SK-N-MC (cell line): ENCODE measurements around the gene GOLGA8S.
"Not testable (repeated sequence)": the region's sequence is repeated elsewhere in the genome, so short reads cannot be mapped to it uniquely, and the experiment has no call there.

Source experiments
- DNase-seq: peaks from one replicate; pipeline ENCODE4 v3.0.0-alpha.2; 2011; ENCODE audit warnings: low read depth, low spot score
- H3K27ac ChIP-seq: fragments of 200-600 bp; sonication (generic); 2 replicates; pipeline ENCODE4 v1.5.1; 2016; ENCODE audit warnings: mixed run types
- H3K36me3 ChIP-seq: fragments of 200-600 bp; sonication (generic); 2 replicates; pipeline ENCODE4 v1.6.1; 2017; ENCODE audit warnings: antibody characterized with exemption, low read length, mixed read lengths; ENCODE audit not compliant: insufficient read depth
- H3K4me3 ChIP-seq: fragments of 200-600 bp; sonication (generic); 2 replicates; pipeline ENCODE4 v1.5.1; 2016
- H3K9ac ChIP-seq: fragments of 200-600 bp; sonication (generic); 2 replicates; pipeline ENCODE4 v1.8.0; 2017; ENCODE audit warnings: mixed run types, mixed read lengths; ENCODE audit not compliant: insufficient read length
- H3K9me3 ChIP-seq: fragments of 200-600 bp; sonication (generic); 2 replicates; pipeline ENCODE4 v1.6.1; 2017; ENCODE audit warnings: low read depth, mild to moderate bottlenecking, antibody characterized with exemption, low read length, moderate library complexity, mixed read lengths
- EZH2 ChIP-seq: fragments of 200-600 bp; sonication (generic); IDR thresholded peaks from one replicate; pipeline ENCODE4 v1.6.1; 2017; ENCODE audit warnings: antibody characterized with exemption
- FOXP2 ChIP-seq: optimal IDR thresholded peaks from 2 replicates; pipeline ENCODE3; 2011; ENCODE audit warnings: mild to moderate bottlenecking, moderate library complexity; ENCODE audit not compliant: insufficient read depth; ENCODE audit errors: extremely low read length, control extremely low read depth
- POLR2AphosphoS5 ChIP-seq: IDR thresholded peaks from 2 replicates; pipeline ENCODE4 v1.6.1; 2012; ENCODE audit warnings: mild to moderate bottlenecking, low read depth, low read length, borderline replicate concordance

The GOLGA8S gene

DNA sequence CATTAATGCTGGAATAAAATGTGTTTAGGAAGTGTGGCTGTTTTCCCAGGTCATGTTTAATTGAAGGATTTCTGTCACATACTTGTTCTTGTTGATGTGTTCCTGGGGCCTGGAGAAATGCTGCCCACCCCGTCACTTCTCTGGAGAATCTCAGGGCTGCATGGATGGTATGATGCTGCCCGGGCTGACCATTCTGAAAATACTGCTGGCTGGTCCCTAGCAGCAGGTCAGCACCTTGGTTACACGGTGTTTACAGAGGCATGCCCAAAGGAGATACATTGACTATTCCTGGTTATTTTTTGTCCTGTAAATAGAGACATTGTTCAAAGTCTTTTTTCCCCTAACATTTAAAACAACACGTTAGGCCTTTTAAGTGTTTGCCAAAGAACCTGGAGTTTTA, 26.2 kb downstream of the GOLGA8S start:
- DNase-seq, H3K9ac ChIP-seq, H3K9me3 ChIP-seq, H3K4me3 ChIP-seq, H3K27ac ChIP-seq, H3K36me3 ChIP-seq: not testable (repeated sequence)

DNA sequence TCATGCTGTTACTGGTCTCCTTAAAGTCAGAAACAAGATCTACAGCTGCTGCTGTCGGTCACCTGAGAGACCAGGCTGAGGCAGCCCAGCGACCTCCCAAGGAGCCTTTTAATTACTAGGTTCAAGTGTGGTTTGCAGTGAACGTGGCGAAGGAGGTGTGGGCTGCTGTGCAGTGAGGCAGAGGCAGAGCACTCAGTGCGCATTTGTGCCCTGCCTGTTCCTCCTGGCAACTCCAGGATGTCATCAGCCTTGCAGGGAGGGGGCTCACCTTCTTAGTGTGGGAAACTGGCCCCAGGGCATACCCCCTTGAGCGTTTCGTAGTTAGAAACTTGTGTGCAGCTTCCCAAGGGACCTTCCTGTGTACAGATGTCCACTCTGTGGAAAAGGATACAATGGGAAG, 26.6 kb downstream of the GOLGA8S start:
- not testable (repeated sequence) for DNase-seq, H3K9me3 ChIP-seq

DNA sequence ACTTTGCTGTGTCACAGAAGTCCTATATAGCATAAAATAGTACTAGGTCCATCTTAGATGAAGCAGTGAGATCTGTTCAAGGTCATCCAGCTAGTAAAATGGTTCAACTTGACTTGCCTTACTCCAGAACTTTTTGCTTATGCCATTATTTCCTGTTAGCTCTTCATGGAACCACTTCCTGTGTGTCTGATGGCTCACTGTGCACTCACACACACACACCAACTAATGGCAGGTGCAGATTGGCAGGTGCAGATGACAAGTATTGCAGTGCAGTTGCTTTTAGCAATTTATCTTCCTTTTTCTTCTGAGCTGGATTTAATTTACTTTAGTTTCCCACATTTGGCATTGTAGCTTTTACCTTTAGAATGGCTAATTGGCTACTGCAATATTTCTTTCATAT, 29.8 kb downstream of the GOLGA8S start:
- Histone ChIP-seq H3K27ac (no peak overlapping the region), H3K4me3 (no peak overlapping the region), H3K36me3 (no peaks in the 10 kb centered on the region), H3K9ac (no peak overlapping the region), H3K9me3 (no peaks in the 10 kb centered on the region)
- no peak for TF ChIP-seq POLR2AphosphoS5
- no peak for TF ChIP-seq EZH2
- TF ChIP-seq FOXP2, result no peak
- no peak for DNase-seq

More for the DNA sequence above, 26.6 kb downstream of the GOLGA8S start:
- not testable (repeated sequence) for H3K36me3 ChIP-seq, H3K4me3 ChIP-seq, H3K27ac ChIP-seq, H3K9ac ChIP-seq

DNA sequence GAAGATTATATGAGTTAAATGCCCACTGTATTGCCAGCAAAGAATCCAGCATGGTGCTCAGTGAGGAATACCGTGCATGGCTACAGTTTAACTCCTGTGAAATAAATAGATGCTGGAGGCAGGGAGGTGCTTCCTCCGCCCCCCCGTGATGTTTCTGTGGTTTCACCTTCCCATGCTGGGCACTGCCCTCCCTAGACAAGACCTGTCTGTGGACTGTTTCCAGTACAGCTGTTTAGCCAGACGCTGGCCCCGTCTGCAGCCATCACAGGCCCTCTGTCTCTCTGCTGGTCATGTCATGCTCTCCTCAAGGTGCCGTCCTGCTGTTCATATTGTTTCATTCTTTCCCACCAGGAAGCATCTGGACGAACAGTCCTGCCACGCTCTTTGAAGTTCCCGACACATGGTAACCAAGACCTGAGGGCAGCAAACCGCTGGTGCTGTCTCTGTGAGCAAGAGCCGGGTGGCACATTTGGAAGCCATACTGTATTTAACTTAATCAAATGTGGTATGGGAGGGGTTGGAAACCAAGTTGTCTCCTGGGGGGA, 31.4 kb downstream of the GOLGA8S start:
- DNase-seq, result no peak
- H3K9ac ChIP-seq, result no peak overlapping the region
- no peak overlapping the region for H3K27ac ChIP-seq
- no peaks in the 10 kb centered on the region for H3K9me3 ChIP-seq
- H3K4me3 ChIP-seq, result no peak overlapping the region
- H3K36me3 ChIP-seq, result no peaks in the 10 kb centered on the region
- TF ChIP-seq FOXP2, result no peak
- no peak for TF ChIP-seq POLR2AphosphoS5
- TF ChIP-seq EZH2, result no peak

DNA sequence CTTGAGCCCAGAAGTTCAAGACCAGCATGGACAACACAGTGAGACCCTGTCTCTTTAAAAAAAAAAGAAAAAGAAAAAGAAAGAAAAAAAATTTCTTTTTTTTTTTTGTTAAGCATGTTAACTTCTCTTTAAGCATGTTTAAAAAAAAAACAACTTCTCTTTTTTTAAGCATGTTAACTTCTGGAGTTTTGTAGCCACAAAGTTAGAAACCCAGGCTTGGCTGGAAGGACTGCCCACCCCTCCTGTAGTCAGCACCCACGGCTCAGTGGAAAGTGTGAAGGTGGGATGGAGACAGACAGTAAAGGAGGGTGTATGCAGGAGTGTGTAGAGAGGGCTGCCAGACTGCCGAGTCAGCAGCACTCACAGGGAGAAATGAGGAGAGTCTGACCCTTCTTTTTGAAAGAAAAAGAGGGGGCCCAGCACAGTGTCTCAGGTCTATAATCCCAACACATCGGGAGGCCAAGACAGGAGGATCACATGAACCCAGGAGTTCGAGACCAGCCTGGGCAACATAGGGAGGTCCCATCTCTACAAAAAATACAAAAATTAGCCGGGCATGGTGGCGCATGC, 33.2 kb downstream of the GOLGA8S start:
- Histone ChIP-seq H3K4me3 (no peak overlapping the region), H3K9ac (no peak overlapping the region), H3K9me3 (no peaks in the 10 kb centered on the region)

DNA sequence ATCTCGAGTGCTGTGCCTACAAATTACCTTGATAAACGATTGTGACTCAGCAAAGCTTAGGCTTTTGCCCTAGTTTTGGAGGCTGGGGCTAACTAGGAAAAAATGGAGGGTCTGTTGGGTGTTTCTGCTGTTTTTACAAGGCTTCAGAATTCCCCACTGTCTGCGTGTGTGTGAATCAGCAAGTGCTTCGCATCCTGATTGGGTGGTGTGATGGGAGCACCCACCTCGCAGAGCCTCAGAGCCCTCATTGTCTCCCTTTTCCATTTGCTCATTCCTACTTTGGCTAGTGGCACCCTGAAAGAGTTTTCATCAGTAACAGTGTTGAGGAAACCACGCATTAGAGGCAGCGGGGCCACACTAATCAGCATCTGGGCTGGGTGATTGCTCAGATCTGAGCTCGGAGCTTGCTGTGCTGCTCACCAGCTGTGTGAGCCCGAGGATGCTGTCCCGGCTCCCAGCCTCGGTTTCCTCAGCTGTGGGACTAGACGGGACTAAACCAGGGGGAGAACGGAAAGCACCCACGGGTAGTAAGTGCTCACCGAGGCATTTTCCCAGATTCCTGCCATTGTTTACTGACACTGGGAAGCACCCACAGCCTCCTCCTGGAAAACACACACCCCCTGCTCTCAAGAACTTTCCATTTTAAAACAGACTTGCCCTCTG, 40.6 kb downstream of the GOLGA8S start:
- Histone ChIP-seq H3K9me3 (no peaks in the 10 kb centered on the region), H3K36me3 (no peaks in the 10 kb centered on the region), H3K4me3 (no peak overlapping the region), H3K27ac (no peak overlapping the region), H3K9ac (no peak overlapping the region)
- TF ChIP-seq EZH2 (no peak), POLR2AphosphoS5 (no peak), FOXP2 (no peak)
- no peak for DNase-seq

More for the DNA sequence above, 33.2 kb downstream of the GOLGA8S start:
- Histone ChIP-seq H3K36me3 (no peaks in the 10 kb centered on the region), H3K27ac (no peak overlapping the region)
- TF ChIP-seq FOXP2 (no peak), EZH2 (no peak), POLR2AphosphoS5 (no peak)
- DNase-seq, result no peak

DNA sequence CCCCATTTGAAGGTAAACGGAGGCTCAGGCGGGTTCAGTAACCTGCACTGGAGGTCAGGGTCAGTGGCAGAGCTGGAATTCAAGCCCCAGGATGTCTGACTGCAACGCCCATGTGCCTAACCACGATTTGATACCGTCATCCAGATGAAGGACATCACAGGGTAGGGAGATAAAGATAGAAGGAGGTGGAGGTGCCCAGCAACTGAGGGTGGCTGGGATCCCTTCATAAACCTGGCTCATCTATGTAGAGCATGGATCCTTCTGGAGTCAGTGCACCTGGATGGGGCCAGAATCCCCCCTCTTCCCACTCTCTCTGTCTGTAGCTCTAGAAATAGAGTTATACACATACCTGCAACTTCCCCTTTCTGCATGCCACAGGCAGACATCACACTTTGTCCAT, 41.3 kb downstream of the GOLGA8S start:
- no peak overlapping the region for H3K27ac ChIP-seq
- no peaks in the 10 kb centered on the region for H3K36me3 ChIP-seq
- H3K9me3 ChIP-seq, result no peaks in the 10 kb centered on the region
- no peak overlapping the region for H3K9ac ChIP-seq
- no peak overlapping the region for H3K4me3 ChIP-seq
- TF ChIP-seq POLR2AphosphoS5 (no peak), EZH2 (no peak), FOXP2 (no peak)
- DNase-seq, result no peak

DNA sequence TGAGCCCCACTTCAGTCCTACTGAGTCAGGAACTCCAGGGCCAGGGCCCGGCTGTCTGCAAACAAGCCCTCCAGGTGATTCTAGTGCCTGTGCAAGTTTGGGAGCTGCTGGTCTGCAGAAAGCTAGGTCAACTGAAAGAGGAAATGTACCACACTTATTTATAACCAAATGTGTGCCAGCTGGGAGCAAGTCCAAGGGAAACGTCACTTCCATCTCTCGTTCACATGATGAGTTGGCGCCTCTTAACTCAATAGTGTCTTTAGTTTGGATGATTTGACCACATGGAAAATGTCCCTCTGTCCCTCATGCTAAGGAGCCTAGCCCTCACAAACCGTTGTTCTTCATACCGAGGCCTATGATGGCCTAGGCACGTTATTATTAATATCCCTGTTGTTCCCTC, 43.2 kb downstream of the GOLGA8S start:
- DNase-seq, result no peak
- H3K9ac ChIP-seq, result no peak overlapping the region
- no peak overlapping the region for H3K27ac ChIP-seq
- no peak overlapping the region for H3K4me3 ChIP-seq
- no peak for TF ChIP-seq EZH2
- no peak for TF ChIP-seq POLR2AphosphoS5
- no peak for TF ChIP-seq FOXP2
- H3K9me3 ChIP-seq, result no peaks in the 10 kb centered on the region
- no peaks in the 10 kb centered on the region for H3K36me3 ChIP-seq

DNA sequence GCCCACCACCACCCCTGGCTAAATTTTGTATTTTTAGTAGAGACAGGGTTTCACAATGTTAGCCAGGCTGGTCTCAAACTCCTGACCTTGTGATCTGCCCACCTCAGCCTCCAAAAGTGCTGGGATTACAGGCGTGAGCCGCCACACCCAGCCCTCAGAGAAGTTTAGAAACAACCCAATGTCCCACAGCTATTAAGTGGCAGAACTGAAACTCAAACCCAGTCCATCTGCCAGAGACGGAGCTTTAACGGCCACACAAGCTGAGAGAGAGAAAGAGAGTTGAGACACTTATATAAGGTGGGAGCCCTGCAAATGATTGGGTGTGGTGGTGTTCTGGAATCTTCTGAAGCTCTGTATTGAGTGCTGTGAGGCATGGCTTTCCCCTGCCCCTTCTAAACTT, 43.8 kb downstream of the GOLGA8S start:
- H3K27ac ChIP-seq, H3K4me3 ChIP-seq: not testable (repeated sequence)

DNA sequence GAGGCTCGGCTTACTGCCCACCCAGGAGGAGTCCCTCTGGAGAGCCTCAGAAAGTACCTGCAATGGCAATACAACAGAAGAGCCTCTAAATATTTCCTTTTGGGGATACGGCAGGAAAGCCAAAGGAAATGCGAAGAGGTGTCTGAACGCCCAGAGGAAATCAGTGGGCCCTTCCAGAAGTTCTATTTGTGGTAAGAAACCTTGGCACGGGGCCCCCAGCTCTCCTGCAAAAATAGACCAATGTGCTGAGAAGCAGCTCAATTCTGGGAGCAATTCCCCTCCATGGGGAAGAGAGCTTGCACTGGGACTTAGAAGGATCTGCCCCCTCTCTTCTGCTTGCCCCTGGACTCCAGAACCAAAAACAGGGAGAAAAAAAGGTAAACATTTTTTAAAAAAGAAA, 44.7 kb downstream of the GOLGA8S start:
- DNase-seq, H3K4me3 ChIP-seq, H3K27ac ChIP-seq, H3K9me3 ChIP-seq, H3K9ac ChIP-seq, H3K36me3 ChIP-seq: not testable (repeated sequence)

More for the DNA sequence above, 43.8 kb downstream of the GOLGA8S start:
- not testable (repeated sequence) for H3K9me3 ChIP-seq, H3K9ac ChIP-seq, DNase-seq, H3K36me3 ChIP-seq
